ENCODE measurements around the gene PCDH9.
A peak's percentile ranks its signal among the peaks of the same experiment; 100 is the strongest.

PCDH9 gene, protein sequence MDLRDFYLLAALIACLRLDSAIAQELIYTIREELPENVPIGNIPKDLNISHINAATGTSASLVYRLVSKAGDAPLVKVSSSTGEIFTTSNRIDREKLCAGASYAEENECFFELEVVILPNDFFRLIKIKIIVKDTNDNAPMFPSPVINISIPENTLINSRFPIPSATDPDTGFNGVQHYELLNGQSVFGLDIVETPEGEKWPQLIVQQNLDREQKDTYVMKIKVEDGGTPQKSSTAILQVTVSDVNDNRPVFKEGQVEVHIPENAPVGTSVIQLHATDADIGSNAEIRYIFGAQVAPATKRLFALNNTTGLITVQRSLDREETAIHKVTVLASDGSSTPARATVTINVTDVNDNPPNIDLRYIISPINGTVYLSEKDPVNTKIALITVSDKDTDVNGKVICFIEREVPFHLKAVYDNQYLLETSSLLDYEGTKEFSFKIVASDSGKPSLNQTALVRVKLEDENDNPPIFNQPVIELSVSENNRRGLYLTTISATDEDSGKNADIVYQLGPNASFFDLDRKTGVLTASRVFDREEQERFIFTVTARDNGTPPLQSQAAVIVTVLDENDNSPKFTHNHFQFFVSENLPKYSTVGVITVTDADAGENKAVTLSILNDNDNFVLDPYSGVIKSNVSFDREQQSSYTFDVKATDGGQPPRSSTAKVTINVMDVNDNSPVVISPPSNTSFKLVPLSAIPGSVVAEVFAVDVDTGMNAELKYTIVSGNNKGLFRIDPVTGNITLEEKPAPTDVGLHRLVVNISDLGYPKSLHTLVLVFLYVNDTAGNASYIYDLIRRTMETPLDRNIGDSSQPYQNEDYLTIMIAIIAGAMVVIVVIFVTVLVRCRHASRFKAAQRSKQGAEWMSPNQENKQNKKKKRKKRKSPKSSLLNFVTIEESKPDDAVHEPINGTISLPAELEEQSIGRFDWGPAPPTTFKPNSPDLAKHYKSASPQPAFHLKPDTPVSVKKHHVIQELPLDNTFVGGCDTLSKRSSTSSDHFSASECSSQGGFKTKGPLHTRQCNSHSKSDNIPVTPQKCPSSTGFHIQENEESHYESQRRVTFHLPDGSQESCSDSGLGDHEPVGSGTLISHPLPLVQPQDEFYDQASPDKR (N-terminal part only)

DNA sequence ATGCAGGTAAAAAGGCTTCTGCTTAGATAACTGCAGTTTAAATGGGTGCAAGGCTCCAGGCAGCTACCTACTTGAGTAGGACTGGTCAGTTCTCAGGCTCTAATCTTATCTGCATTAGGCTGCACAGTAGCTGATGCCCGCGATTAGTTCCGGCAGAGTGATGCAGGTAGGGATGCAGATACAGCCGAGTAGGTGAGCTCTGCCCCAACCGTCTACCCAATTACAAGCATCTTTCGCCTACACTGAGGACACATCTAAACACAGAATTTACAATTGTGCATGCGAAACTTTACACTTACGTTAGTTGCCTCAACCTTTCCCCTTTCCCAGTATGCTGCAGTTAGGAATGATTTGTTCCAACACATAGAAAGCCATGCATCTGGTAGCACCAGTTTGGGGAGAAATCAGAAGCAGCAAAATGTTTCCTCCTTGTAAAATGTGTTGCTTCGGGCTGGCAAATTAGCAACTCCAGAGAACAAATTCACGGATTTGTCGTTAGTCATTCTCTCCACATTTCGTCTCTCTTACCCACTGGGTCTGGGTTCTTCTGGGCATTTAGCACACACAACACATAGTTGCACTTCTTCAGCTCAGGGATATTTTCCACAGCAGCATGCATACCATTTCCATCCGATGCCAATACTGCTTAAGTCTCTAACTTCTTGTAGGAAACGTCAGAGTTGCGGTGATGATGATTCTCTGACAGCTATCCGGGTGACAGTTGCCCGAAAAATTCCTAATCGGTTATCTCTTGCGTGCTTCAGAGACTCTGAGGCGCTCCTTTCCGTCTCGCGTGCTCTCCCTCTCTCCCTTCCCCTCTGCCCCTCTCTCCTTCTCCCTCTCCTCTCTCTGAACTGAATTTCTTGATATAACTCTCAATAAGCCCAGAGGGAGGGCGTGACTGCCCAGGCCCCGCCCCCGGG lies at the start of gene PCDH9:
PCDH9 (minus strand) TSS at position 856 of the 923 bp plus-strand sequence. CDS start 1,896 bp downstream, outside the sequence.
- no peak for DNase-seq (ENCODE audit: low read depth in 2 of 3, low spot score in 1 of 3)

- DNase-seq (ENCODE audit: low read depth in 2 of 3, low spot score in 1 of 3): no peak
Observed at GRCh38 chr13:67278235-67278634, 48.1 kb upstream of the PCDH9 start.

DNA sequence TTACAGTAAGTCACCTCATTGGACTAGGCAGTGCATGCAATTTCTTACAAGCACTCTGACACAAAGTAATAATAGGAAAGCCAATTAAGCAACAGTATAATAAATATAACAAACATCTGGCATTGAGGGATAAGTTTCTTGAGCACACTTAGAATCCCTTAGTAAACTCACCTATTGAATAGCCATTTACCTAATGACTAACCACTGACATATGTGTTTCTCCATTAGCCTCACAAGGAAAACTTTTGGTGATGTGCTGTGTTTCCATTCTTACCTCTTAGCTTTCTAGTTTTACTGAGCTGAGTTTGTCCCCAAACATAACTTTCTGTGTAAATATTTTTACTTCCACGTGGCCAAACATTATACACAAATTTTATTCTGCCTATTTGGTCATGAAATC lies 47.4 kb upstream of the PCDH9 start:
- no peak for DNase-seq (ENCODE audit: low read depth in 2 of 3, low spot score in 1 of 3)

DNA sequence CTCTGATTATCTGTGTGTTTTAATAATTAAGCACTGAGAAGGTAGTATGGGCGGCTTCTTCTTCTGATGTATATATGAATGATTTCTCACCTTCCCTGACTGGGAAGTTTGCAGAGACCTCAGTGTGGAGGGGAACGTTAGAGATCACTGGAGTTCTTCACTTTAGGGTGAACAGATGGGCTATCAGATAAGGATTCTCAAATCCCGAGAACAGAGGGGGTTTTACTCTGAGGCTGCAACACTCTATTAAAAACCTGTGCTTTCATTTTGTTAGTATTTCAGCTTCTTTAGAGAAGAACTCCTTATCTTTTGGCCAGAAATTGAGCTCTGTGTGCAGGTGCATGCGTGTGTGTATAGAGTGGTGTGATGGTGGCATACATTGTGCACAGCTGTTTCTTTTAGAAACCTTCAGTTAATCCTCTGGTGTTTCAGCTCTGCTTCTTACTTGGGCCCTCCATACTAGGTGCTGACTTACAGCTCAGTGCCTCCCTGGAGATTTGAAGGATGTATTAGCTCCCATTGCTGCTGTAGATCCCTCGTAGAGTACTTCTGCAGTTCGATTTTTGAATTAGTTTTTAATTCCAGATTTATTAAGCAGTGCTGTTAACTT lies 45.3 kb upstream of the PCDH9 start:
- DNase-seq (ENCODE audit: low read depth in 2 of 3, low spot score in 1 of 3): no peak

- DNase-seq (ENCODE audit: low read depth in 2 of 3, low spot score in 1 of 3): no peak
Observed at GRCh38 chr13:67273001-67273400, 42.9 kb upstream of the PCDH9 start.

GRCh38 chr13:67267136-67267535 lies 37.0 kb upstream of the PCDH9 start:
- no peak for DNase-seq (ENCODE audit: low read depth in 2 of 3, low spot score in 1 of 3)

DNA sequence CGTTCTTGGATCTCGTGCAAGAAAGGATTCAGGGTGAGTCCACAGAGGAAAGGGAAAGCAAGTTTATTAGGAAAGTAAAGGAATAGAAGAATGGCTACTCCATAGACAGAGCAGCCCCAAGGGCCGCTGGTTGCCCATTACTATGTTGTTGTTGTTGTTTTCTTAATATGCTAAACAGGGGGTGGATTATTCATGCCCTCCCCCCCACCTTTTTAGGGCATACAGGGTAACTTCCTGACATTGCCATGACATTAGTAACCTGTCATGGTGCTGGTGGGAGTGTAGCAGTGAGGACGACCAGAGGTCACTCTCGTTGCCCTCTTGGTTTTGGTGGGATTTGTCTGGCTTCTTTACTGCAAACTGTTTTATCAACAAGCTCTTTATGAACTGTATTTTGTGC lies 29.1 kb upstream of the PCDH9 start:
- DNase-seq (ENCODE audit: low read depth in 2 of 3, low spot score in 1 of 3): no peak

DNA sequence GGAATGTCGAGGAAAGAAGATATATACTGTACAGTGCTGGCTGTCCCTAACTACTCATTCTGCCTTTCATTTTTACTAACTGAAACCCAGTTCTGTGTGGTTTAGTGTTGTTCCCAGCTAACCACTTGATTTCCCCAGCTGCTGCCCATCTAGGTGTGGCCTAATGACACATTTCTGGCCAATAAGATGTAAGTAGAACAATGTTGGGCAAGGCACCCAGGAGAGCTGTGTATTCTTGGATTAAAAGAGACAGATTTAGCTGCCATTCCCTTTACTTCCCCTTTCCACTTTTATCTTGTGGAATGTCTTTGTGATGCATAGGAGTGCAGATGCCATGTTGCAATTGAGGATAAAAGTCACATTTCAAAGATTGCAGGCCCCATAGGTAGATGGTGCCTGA lies 28.3 kb upstream of the PCDH9 start:
- no peak for DNase-seq (ENCODE audit: low read depth in 2 of 3, low spot score in 1 of 3)

DNA sequence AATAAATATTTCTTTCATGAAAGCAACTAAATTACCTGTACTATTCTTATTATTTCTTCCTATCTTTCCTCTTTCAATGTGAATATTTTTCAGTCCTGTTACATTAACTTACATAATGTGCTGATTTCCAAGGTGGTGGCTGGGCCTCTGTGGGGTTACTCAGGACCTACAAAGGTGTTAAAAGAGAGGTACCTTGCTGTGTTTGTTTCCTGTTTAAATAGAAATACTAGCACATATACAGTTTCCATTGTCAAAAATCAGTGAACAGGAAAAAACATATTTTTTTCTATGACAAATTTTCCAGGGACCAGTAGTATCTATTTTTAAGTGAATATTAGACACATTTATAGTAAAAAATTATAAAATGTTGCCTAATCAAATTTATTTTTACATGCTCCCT lies 8.7 kb upstream of the PCDH9 start:
- DNase-seq (ENCODE audit: low read depth in 2 of 3, low spot score in 1 of 3): no peak

GRCh38 chr13:67238277-67238859 lies 8.2 kb upstream of the PCDH9 start:
- DNase-seq (ENCODE audit: low read depth in 2 of 3, low spot score in 1 of 3): no peak

DNA sequence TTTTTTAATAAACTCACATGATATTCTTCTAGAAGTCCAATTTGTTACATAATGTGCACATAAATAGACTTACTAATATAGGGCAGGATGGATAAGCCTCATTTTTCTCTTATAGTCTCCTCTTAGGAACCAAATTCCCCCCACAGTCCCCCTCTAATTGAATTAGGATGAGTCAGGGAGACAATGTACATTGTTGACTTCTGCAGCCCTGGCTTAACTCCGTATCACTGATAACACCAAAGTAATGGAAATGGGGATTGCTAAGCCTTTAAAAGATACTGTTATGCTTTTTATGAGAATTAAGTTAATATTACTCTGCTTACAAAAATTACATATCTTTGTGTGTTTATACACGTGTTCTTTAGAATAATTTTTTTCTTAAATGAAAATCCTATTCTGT lies 5.1 kb upstream of the PCDH9 start:
- no peak for DNase-seq (ENCODE audit: low read depth in 2 of 3, low spot score in 1 of 3)

- DNase-seq (ENCODE audit: low read depth in 2 of 3, low spot score in 1 of 3): no peak
Observed at GRCh38 chr13:67232384-67232783, 2.2 kb upstream of the PCDH9 start.

DNA sequence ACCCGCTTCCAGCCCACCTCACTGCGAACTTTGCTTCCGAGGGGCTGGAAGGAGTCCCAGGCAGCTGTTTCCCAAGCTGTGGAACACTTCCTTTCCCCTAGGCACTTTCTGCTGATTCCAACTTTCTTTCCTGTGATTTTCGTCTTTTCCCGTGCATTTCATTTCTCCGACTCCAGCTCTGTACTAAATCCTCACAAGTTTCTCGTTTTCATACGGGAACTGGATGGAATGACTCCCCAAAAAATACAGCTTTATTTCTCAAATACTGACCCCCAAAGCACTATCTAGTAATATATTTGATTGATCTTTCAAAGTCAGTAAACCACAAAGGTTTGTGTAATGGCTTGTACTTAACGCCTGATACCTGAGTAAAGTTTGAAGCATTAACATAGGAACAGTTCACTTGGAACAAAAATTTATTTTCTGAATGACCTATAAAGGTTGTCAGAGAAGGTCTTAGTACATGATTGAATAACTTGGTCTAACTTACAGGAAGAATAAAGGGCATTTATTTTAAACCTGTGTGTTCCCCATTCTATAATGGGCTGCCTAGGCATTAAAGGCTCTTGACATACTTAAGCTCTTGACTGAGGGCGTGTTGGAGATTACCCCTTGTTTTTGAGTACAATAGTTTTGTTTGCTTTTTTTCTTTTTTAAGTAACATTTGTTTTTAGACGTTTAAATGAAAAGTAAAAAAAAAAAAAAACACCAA lies 1.3 kb upstream of the PCDH9 start:
- DNase-seq (ENCODE audit: low read depth in 2 of 3, low spot score in 1 of 3): no peak

- peak; percentile 82 to 86 (median 83) for DNase-seq (ENCODE audit: low read depth in 2 of 3, low spot score in 1 of 3)
Observed at GRCh38 chr13:67230404-67231288, 510 bp upstream of the PCDH9 start.

DNA sequence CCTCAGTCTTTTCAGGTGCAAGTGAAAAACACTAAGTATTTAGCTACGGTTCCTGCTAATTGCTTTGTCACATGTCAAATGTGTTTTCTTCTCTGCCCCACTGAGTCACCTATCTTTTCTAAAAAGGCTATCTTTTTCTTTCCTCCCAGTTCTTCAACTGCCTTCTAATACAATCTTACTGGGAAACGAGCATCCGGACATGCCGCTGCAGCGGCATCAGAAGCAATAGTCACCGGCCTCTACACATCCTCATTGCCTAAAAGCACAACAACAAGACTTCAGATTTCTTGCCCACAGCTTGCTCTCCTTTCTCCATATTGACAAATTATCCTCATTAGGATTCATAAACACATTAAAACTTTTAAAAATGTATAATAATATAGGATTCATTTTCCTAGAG lies 1.2 kb downstream of the PCDH9 start:
- DNase-seq (ENCODE audit: low read depth in 2 of 3, low spot score in 1 of 3): no peak

- DNase-seq (ENCODE audit: low read depth in 2 of 3, low spot score in 1 of 3): no peak
Observed at GRCh38 chr13:67228031-67228430, 2.1 kb downstream of the PCDH9 start.

GRCh38 chr13:67227131-67227983 lies 2.8 kb downstream of the PCDH9 start:
- DNase-seq (ENCODE audit: low read depth in 2 of 3, low spot score in 1 of 3): no peak

All from stimulated activated CD4-positive, alpha-beta T cell treated with anti-CD3 and anti-CD28 coated beads, Interleukin-12 subunit alpha, Interleukin-12 subunit beta, amount 100 ng/mL, for 48 hours (primary cell).